IPS DF 6.9 (cell line): ENCODE data around the gene GSTO1.
"Not testable (repeated sequence)": the region's sequence is repeated elsewhere in the genome, so short reads cannot be mapped to it uniquely, and the experiment has no call there.

Source experiments
- DNase-seq: peaks from one replicate; pipeline ENCODE4 v3.0.0-alpha.2; 2013; ENCODE audit warnings: low read depth, low spot score
- H3K27ac ChIP-seq: one replicate; pipeline ENCODE4 v1.5.1; 2013; ENCODE audit warnings: low read length, control low read depth
- H3K27me3 ChIP-seq: 2 replicates; pipeline ENCODE4 v1.6.1; 2013; ENCODE audit warnings: mild to moderate bottlenecking, low read length; ENCODE audit not compliant: control insufficient read depth, insufficient read depth
- H3K36me3 ChIP-seq: 2 replicates; pipeline ENCODE4 v1.6.1; 2013; ENCODE audit warnings: low read length; ENCODE audit not compliant: control insufficient read depth, insufficient read depth
- H3K4me1 ChIP-seq: 2 replicates; pipeline ENCODE4 v1.6.1; 2013; ENCODE audit warnings: low read length; ENCODE audit not compliant: control insufficient read depth, insufficient read depth
- H3K4me3 ChIP-seq: 2 replicates; pipeline ENCODE4 v1.5.1; 2013; ENCODE audit warnings: mild to moderate bottlenecking, low read length
- H3K9me3 ChIP-seq: 2 replicates; pipeline ENCODE4 v1.6.1; 2013; ENCODE audit warnings: low read length, inconsistent platforms; ENCODE audit not compliant: control insufficient read depth, insufficient read depth
- WGBS: extraction: QIAGEN DNeasy Blood & Tissue Kit; methylation state at CpG from one replicate; pipeline ENCODE4 v1.1.7; 2013; ENCODE audit warnings: mixed read lengths, missing lambda C conversion rate; ENCODE audit not compliant: insufficient read length, insufficient coverage; 5-methylcytosine and 5-hydroxymethylcytosine counted together

Gene GSTO1

DNA sequence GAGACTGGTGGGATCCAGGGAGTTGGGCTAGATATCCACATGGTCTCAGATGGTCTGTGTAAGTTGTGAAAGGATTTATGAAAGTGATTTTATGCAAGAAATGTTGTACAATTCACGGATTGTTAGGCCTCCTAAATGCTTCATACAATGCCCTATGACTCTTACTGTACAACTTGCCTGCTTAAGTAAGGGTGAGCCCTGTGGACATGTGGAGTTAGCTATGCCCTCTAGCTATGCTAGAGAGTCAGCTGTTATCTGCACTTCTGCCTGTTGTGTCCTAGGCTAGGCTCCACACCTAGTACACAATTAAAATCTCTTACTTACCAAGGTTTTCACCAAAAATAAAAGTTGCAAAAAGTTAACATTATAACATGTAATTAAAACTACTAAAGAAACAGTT lies 20.9 kb upstream of the GSTO1 start:
- H3K4me1 ChIP-seq, result no peaks in the 10 kb centered on the region
- no peaks in the 10 kb centered on the region for H3K36me3 ChIP-seq
- WGBS, result no CpG with 5 or more reads among the region's 1 CpG
- no peak for DNase-seq
- no peak overlapping the region for H3K27ac ChIP-seq
- H3K4me3 ChIP-seq, result no peak overlapping the region
- H3K9me3 ChIP-seq, result no peaks in the 10 kb centered on the region
- no peaks in the 10 kb centered on the region for H3K27me3 ChIP-seq

DNA sequence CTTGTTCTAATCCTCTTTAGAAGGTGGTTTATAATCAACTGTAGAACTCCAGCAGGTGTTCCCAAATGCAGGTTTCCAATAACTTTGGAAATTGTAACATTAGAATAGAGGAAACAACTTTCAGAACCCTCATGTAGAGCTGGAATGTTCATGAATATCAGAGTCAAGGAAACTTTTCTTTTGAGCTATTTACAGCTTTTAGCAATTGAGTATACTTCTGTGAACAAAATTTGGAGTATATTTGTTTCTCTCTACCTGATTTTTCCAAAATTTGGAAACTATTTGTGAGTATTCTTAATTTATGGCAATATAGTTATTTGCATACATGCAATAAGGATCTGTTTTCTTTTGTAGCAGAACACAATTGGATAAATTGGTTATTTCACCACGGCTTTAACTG lies 19.8 kb upstream of the GSTO1 start:
- no peaks in the 10 kb centered on the region for H3K27me3 ChIP-seq
- no peak overlapping the region for H3K27ac ChIP-seq
- no peaks in the 10 kb centered on the region for H3K4me1 ChIP-seq
- no peak overlapping the region for H3K4me3 ChIP-seq
- H3K36me3 ChIP-seq, result no peaks in the 10 kb centered on the region
- no peak for DNase-seq
- no peaks in the 10 kb centered on the region for H3K9me3 ChIP-seq
- WGBS, result no CpG with 5 or more reads among the region's 1 CpG

DNA sequence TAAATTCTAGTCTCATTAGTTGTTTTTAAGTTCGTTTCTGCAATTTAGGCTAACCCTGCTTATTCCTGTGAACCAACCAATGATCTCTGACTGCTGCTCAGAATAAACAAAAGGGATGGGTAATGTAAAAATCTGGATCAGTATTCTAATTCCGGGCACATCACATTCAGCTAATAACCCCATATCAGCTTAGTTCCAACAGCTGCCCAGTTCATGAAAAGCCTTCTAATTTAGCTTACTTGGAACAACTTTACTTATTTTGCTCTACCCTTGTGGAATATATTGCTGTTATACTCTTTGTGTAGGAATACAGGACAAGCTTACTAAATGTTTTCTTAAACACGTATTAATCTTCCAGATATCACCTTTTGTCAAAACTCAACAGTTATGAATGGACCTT lies 18.9 kb upstream of the GSTO1 start:
- Histone ChIP-seq H3K4me1 (no peaks in the 10 kb centered on the region), H3K27ac (no peak overlapping the region), H3K36me3 (no peaks in the 10 kb centered on the region), H3K9me3 (no peaks in the 10 kb centered on the region), H3K4me3 (no peak overlapping the region), H3K27me3 (no peaks in the 10 kb centered on the region)
- no CpG with 5 or more reads among the region's 3 CpGs for WGBS
- DNase-seq, result no peak

DNA sequence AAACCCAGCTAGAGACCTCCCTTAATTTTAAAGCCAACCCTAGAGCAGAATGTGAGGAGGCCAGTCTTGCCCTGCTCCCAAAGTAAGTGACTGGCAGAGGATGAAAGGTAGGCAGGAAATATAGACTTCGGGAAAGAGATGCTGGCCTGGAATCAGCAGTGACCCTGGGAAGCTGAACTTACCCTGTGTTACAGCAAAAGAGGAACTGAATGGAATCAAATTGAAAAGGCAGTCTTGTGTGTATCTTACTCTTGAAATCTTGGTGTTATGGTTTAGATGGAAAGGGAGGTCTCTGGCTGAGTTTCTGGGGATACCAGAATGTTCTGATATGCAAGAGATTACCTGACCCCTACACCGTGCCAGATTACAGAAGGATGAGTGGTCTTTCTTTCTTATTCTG lies 14.6 kb upstream of the GSTO1 start:
- no peak for DNase-seq
- H3K4me1 ChIP-seq, result no peaks in the 10 kb centered on the region
- no peak overlapping the region for H3K27ac ChIP-seq
- H3K27me3 ChIP-seq, result no peaks in the 10 kb centered on the region
- H3K36me3 ChIP-seq, result no peaks in the 10 kb centered on the region
- H3K4me3 ChIP-seq, result no peak overlapping the region
- no peaks in the 10 kb centered on the region for H3K9me3 ChIP-seq
- WGBS, result no CpG with 5 or more reads among the region's 2 CpGs

DNA sequence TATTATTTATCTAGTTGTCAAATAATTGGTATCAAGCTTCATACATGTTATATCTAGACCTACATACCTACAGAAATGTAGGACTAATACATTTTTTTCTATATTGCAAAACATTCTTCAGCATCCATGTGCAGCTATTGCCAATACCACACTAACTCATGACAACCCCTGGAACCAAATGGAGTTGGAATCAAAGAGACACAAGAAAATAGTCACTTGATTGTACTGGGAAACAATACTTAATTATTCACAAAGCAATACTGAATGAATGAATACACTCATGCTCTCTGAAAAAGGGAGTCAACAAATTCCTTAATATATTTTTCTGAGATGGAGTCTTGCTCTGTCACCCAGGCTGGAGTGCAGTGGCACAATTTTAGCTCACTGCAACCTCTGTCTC lies 12.1 kb upstream of the GSTO1 start:
- H3K4me1 ChIP-seq, result no peaks in the 10 kb centered on the region
- H3K27me3 ChIP-seq, result no peaks in the 10 kb centered on the region
- H3K36me3 ChIP-seq, result no peaks in the 10 kb centered on the region
- no peak for DNase-seq
- H3K27ac ChIP-seq, result no peak overlapping the region
- H3K4me3 ChIP-seq, result no peak overlapping the region
- no peaks in the 10 kb centered on the region; the same call in 1 of the 2 replicates for H3K9me3 ChIP-seq

DNA sequence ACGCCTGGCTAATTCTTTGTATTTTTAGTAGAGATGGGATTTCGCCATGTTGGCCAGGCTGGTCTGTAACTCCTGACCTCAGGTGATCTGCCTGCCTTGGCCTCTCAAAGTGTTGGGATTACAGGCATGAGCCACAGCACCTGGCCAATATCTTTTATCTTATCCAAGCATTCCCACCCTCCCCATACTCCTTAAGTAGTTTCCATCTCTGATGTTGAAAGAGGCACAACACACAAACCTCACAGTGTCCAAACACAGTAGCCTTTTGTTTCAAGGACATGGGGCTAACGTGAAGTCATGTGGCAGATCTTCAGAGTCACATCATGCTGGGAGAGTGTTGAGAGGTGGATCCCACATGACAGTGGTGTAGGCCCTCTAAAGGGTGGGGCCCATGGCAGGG lies 11.7 kb upstream of the GSTO1 start:
- not testable (repeated sequence) for H3K9me3 ChIP-seq, H3K4me1 ChIP-seq, H3K4me3 ChIP-seq, H3K36me3 ChIP-seq, H3K27me3 ChIP-seq, H3K27ac ChIP-seq, DNase-seq
- WGBS, result no CpG with 5 or more reads among the region's 3 CpGs

DNA sequence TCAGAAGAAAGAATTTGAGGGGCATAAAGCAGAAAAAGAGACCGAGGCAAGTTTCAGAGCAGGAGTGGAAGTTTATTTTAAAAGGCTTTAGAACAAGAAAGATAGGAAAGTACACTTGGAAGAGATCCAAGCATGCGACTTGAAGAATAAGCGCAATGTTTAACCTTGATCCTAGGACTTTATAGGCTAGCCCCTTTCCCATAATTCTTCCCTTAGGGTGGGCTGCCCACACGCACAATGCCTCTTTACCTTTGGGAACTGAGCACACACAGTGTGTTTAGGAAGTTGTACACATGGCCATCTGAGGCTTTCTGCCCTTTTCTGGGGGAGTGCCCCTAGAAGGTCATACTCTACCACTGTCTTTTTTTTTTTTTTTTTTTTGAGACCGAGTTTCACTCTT lies 11.2 kb upstream of the GSTO1 start:
- DNase-seq, result no peak

DNA sequence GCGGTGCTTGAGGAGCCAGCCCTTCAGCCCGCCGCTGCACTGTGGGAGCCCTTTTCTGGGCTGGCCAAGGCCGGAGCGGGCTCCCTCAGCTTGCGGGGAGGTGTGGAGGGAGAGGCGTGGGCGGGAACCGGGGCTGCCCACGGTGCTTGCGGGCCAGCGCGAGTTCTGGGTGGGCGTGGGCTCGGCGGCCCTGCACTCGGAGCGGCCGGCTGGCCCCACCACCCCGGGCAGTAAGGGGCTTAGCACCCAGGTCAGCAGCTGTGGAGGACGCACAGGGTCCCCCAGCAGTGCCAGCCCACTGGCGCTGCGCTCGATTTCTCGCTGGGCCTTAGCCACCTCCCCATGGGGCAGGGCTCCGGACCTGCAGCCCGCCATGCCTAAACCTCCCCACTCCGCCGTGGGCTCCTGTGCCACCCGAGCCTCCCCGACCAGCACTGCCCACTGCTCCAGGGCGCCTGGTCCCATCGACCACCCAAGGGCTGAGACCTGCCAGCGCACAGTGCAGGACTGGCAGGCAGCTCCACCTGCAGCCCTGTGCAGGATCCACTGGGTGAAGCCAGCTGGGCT lies 9.5 kb upstream of the GSTO1 start:
- DNase-seq, result no peak
- Histone ChIP-seq H3K4me3 (no peak overlapping the region), H3K4me1 (no peaks in the 10 kb centered on the region), H3K27ac (no peak overlapping the region), H3K36me3 (no peaks in the 10 kb centered on the region), H3K27me3 (no peaks in the 10 kb centered on the region), H3K9me3 (no peaks in the 10 kb centered on the region; the same call in 1 of the 2 replicates)
- WGBS, result no CpG with 5 or more reads among the region's 34 CpGs

More for the DNA sequence above, 11.2 kb upstream of the GSTO1 start:
- Histone ChIP-seq H3K4me1 (no peaks in the 10 kb centered on the region), H3K27me3 (no peaks in the 10 kb centered on the region), H3K27ac (no peak overlapping the region), H3K36me3 (no peaks in the 10 kb centered on the region), H3K9me3 (no peaks in the 10 kb centered on the region; the same call in 1 of the 2 replicates), H3K4me3 (no peak overlapping the region)
- no CpG with 5 or more reads among the region's 5 CpGs for WGBS

DNA sequence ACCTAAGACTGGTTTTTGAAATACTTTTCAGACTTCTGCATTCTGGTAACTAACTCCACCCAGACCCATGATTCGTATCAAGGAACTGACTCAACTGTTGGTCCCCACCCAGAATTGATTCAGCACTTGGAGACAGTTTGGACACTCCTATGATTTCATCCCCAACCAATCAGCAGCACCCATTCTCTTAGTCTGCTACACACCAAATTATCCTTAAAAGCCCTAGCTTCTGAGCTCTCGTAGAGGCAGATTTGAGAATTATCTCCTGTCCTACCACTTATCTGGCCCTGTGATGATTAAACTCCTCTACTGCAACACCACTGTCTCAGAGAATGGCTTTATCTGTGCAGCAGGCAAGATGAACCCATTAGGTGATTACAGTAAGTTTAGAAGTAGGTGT lies 7.7 kb upstream of the GSTO1 start:
- H3K9me3 ChIP-seq, result no peaks in the 10 kb centered on the region; the same call in 1 of the 2 replicates
- no peak overlapping the region for H3K4me3 ChIP-seq
- no peaks in the 10 kb centered on the region for H3K27me3 ChIP-seq
- no peaks in the 10 kb centered on the region for H3K36me3 ChIP-seq
- H3K4me1 ChIP-seq, result no peaks in the 10 kb centered on the region
- no peak overlapping the region for H3K27ac ChIP-seq
- no CpG with 5 or more reads among the region's 2 CpGs for WGBS
- no peak for DNase-seq

DNA sequence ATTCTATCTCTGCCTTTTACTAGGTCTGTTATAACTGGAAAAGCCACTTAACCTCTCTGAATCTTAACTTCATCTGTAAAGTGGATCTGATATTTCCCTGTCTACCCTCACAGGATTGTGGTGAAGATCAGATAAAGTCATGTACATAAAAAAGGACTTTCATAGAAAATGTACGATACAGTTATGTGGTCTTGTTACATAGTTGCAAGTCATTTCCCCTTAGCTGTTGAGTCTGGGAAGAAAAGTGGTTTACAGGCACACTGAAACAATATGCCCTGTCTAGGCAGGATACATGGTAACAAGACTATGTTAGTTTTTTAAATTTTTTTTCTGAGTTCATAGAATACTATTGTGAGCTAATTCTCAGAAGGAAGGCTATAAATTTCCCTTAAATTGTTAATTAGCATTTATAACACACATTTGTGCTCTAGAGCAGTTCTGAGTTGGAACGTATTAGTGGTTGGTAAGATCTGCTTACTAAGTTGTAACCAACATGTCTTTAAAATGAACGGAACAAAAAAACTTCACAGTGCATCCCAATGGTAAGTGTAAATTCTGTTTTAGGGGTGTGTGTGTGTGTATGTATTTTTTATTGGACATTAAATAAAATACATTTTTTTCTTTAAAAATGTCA lies 7.1 kb upstream of the GSTO1 start:
- no peaks in the 10 kb centered on the region for H3K27me3 ChIP-seq
- WGBS, result no CpG with 5 or more reads among the region's 3 CpGs

DNA sequence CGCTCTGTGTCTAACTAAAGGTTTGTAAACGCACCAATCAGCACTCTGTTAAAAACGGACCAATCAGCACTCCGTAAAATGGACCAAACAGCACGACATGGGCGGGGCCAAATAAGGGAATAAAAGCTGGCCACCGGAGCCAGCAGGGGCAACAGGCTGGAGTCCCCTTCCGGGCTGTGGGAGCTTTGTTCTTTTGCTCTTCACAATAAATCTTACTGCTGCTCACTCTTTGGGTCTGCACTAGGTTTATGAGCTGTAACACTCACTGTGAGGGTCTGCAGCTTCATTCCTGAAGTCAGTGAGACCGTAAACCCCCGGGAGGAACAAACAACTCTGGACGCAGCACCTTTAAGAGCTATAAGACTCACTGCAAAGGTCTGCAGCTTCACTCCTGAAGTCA lies 5.8 kb upstream of the GSTO1 start:
- H3K4me1 ChIP-seq, DNase-seq, H3K36me3 ChIP-seq, H3K4me3 ChIP-seq, H3K27me3 ChIP-seq, H3K27ac ChIP-seq, H3K9me3 ChIP-seq: not testable (repeated sequence)
- no CpG with 5 or more reads among the region's 11 CpGs for WGBS

More for the DNA sequence above, 7.1 kb upstream of the GSTO1 start:
- H3K4me1 ChIP-seq, result 0 out of 2 replicates have a peak, but pooled peaks cover 2% of the 10 kb centered on the region
- no peak for DNase-seq
- no peaks in the 10 kb centered on the region; the same call in 1 of the 2 replicates for H3K9me3 ChIP-seq
- H3K36me3 ChIP-seq, result no peaks in the 10 kb centered on the region
- H3K4me3 ChIP-seq, result no peak overlapping the region
- no peak overlapping the region for H3K27ac ChIP-seq
